ENCODE measurements around the gene IFITM2.
A peak's percentile ranks its signal among the peaks of the same experiment; 100 is the strongest.
"Not testable (repeated sequence)": the region's sequence is repeated elsewhere in the genome, so short reads cannot be mapped to it uniquely, and the experiment has no call there.

IFITM2 gene

DNA sequence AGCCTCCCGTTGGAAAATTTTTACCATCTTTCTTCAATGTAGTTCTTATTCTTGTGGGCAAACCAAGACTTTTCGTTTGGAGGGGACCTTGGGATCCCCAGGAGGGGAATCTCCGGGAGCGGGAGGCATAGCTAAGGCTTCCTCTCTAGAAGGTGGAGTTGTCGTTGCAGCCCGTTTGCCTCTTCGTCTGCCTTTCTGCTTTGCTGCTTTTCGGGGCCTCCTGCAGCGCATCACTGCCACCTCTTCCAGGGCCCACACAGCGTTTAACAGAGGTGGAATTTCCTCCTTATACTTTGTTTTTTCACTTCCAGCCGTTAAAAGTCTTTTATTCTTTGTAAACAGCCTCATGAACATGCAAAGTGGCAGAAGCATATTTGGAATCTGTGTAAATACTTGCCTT, 16.5 kb downstream of the IFITM2 start:
- no peak for DNase-seq (ENCODE audit: low read depth)
- H3K4me3 ChIP-seq (replicated peaks; ENCODE audit: low read depth, low read length) = no peak overlapping the region
- no peak for TF ChIP-seq CTCF (IDR thresholded peaks at IDR 0.05; ENCODE audit: low read length, missing control alignments)

GRCh38 chr11:324593-325517, 17.2 kb downstream of the IFITM2 start:
- not testable (repeated sequence) for DNase-seq (ENCODE audit: low read depth)
- H3K4me3 ChIP-seq (replicated peaks; ENCODE audit: low read depth, low read length) = peak overlapping the region; percentile 6

DNA sequence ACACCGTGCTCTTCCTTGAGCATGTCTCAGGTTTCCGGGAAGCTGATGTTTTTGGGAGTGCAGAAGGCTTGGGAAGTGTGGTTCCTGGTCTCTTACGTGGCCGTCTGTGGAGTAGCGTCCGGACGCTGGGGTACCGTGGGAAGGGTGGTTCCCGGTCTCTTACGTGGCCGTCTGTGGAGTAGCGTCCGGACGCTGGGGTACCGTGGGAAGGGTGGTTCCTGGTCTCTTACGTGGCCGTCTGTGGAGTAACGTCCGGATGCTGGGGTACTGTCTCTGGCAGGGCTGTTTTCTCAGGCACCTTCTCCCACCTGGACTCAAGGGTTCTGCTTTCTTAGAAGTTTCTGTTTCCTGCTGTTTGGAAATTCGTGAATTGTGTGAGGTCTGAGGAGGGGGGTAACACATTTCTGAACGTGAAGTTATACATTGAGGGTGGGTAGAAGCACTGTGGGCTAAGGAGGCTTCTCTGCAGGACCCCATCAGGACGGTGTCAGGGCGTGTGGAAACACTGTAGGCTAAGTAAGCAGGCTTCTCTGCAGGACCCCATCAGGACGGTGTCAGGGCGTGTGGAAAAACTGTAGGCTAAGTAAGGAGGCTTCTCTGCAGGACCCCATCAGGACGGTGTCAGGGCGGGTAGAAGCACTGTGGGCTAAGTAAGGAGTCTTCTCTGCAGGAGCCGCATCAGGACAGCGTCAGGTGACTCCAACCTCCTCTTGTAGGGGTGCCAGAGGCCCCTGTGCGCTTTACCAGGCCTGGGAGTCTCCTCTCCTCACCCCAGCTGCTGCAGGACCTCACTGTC, 18.4 kb downstream of the IFITM2 start:
- no peak overlapping the region for H3K4me3 ChIP-seq (replicated peaks; ENCODE audit: low read depth, low read length)

DNA sequence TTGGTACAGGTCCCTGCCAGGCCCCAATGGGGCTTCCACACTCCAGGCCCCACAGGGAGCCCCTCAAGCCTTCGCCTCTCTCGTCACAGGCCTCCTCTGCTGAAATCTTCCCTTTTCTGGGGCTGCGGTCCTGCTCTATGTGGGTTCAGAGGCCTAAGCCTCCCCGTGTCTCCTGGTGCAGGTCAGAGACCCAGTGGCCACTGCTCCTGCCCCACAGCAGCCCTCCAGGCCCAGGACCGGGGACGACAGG, 18.9 kb downstream of the IFITM2 start:
- no peak for TF ChIP-seq CTCF (IDR thresholded peaks at IDR 0.05; ENCODE audit: low read length, missing control alignments)
- DNase-seq (ENCODE audit: low read depth) = no peak
- H3K4me3 ChIP-seq (replicated peaks; ENCODE audit: low read depth, low read length) = no peak overlapping the region

More for the DNA sequence above, 18.4 kb downstream of the IFITM2 start:
- no peak for TF ChIP-seq CTCF (IDR thresholded peaks at IDR 0.05; ENCODE audit: low read length, missing control alignments)
- DNase-seq (ENCODE audit: low read depth) = no peak

- DNase-seq (ENCODE audit: low read depth) = peak; percentile 94
- peak overlapping the region; percentile 30 for H3K4me3 ChIP-seq (replicated peaks; ENCODE audit: low read depth, low read length)
- TF ChIP-seq CTCF (IDR thresholded peaks at IDR 0.05; ENCODE audit: low read length, missing control alignments) = no peak
These were observed 19.4 kb downstream of the IFITM2 start for GRCh38 chr11:326842-327580.

GRCh38 chr11:327581-327923, 19.9 kb downstream of the IFITM2 start:
- no peak for TF ChIP-seq CTCF (IDR thresholded peaks at IDR 0.05; ENCODE audit: low read length, missing control alignments)
- no peak overlapping the region for H3K4me3 ChIP-seq (replicated peaks; ENCODE audit: low read depth, low read length)

DNA sequence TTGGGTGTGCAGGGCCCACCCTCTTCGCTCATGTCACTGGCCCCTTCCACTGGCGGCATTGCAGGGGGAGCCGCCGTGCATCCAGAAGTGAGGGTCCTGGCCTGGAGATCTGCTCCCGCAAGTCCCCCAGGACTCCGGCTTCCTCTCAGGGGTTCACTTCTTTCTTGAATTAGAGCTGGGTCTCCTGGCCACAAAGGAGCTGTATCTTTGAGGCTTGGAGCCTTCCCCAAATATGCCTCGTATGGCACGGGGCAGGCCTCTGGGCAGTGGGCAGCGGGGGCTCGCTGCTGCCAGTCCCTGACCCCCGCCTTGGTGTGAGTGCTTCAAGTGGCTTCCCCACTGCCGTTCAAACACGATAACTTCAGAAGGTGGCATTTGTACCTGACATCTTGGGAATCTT, 20.4 kb downstream of the IFITM2 start:
- TF ChIP-seq CTCF (IDR thresholded peaks at IDR 0.05; ENCODE audit: low read length, missing control alignments) = no peak
- no peak for DNase-seq (ENCODE audit: low read depth)
- no peak overlapping the region for H3K4me3 ChIP-seq (replicated peaks; ENCODE audit: low read depth, low read length)

More at GRCh38 chr11:327581-327923, 19.9 kb downstream of the IFITM2 start:
- no peak for DNase-seq (ENCODE audit: low read depth)

DNA sequence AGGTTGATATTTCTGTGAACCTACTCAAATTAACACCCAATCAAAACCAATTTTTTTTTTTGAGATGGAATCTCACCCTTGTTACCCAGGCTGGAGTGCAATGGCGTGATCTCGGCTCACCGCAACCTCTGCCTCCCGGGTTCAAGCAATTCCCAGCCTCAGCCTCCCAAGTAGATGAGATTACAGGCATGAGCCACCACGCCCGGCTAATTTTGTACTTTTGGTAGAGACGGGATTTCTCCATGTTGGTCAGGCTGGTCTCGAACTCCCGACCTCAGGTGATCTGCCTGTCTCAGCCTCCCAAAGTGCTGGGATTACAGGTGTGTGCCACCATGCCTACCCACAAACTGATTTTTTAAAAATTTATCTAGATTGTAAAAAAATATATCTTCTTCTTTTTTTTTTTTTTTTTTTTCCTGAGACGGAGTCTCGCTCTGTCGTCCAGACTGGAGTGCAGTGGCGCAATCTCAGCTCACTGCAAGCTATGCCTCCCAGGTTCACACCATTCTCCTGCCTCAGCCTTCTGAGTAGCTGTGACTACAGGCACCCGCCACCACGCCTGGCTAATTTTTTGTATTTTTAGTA, 21.0 kb downstream of the IFITM2 start:
- not testable (repeated sequence) for DNase-seq (ENCODE audit: low read depth); H3K4me3 ChIP-seq (replicated peaks; ENCODE audit: low read depth, low read length)
